Measurements from ENCODE around the gene EARS2.

The EARS2 gene

GRCh38 chr16:23528644-23529310 lies 28.4 kb downstream of the EARS2 start:
- DNase-seq (ENCODE audit: insufficient read length, low spot score) (no peak), FAIRE-seq (no peak)

GRCh38 chr16:23527961-23528643 lies 29.0 kb downstream of the EARS2 start:
- DNase-seq (ENCODE audit: insufficient read length, low spot score) (no peak), FAIRE-seq (no peak)
- no peak for TF ChIP-seq POLR2A (IDR thresholded peaks at IDR 0.05; ENCODE audit: low read depth, low read length)

More at GRCh38 chr16:23528644-23529310, 28.4 kb downstream of the EARS2 start:
- TF ChIP-seq POLR2A (IDR thresholded peaks at IDR 0.05; ENCODE audit: low read depth, low read length): no peak

- FAIRE-seq (no peak), DNase-seq (ENCODE audit: insufficient read length, low spot score) (no peak)
- TF ChIP-seq POLR2A (IDR thresholded peaks at IDR 0.05; ENCODE audit: low read depth, low read length): no peak
Measured at GRCh38 chr16:23524886-23525285, 32.3 kb downstream of the EARS2 start.

GRCh38 chr16:23523876-23524385 lies 33.2 kb downstream of the EARS2 start:
- DNase-seq (ENCODE audit: insufficient read length, low spot score) (no peak), FAIRE-seq (no peak)
- TF ChIP-seq POLR2A (IDR thresholded peaks at IDR 0.05; ENCODE audit: low read depth, low read length): no peak

- FAIRE-seq (no peak), DNase-seq (ENCODE audit: insufficient read length, low spot score) (no peak)
Measured at GRCh38 chr16:23523321-23523720, 33.8 kb downstream of the EARS2 start.

GRCh38 chr16:23521965-23522364 lies 35.2 kb downstream of the EARS2 start:
- FAIRE-seq: no peak
- DNase-seq (ENCODE audit: insufficient read length, low spot score): no peak
- TF ChIP-seq POLR2A (IDR thresholded peaks at IDR 0.05; ENCODE audit: low read depth, low read length): no peak

More at GRCh38 chr16:23523321-23523720, 33.8 kb downstream of the EARS2 start:
- no peak for TF ChIP-seq POLR2A (IDR thresholded peaks at IDR 0.05; ENCODE audit: low read depth, low read length)

GRCh38 chr16:23521037-23521743 lies 36.0 kb downstream of the EARS2 start:
- FAIRE-seq (no peak), DNase-seq (ENCODE audit: insufficient read length, low spot score) (no peak)
- TF ChIP-seq POLR2A (IDR thresholded peaks at IDR 0.05; ENCODE audit: low read depth, low read length): no peak

- DNase-seq (ENCODE audit: insufficient read length, low spot score): no peak
- FAIRE-seq: no peak
- no peak for TF ChIP-seq POLR2A (IDR thresholded peaks at IDR 0.05; ENCODE audit: low read depth, low read length)
Measured at GRCh38 chr16:23520500-23520899, 36.6 kb downstream of the EARS2 start.

GRCh38 chr16:23519282-23519681 lies 37.9 kb downstream of the EARS2 start:
- FAIRE-seq (no peak), DNase-seq (ENCODE audit: insufficient read length, low spot score) (no peak)

GRCh38 chr16:23518435-23518891 lies 38.7 kb downstream of the EARS2 start:
- no peak for FAIRE-seq
- no peak for DNase-seq (ENCODE audit: insufficient read length, low spot score)
- no peak for TF ChIP-seq POLR2A (IDR thresholded peaks at IDR 0.05; ENCODE audit: low read depth, low read length)

More at GRCh38 chr16:23519282-23519681, 37.9 kb downstream of the EARS2 start:
- no peak for TF ChIP-seq POLR2A (IDR thresholded peaks at IDR 0.05; ENCODE audit: low read depth, low read length)

GRCh38 chr16:23516366-23517137 lies 40.6 kb downstream of the EARS2 start:
- DNase-seq (ENCODE audit: insufficient read length, low spot score) (no peak), FAIRE-seq (no peak)
- no peak for TF ChIP-seq POLR2A (IDR thresholded peaks at IDR 0.05; ENCODE audit: low read depth, low read length)

- FAIRE-seq (no peak), DNase-seq (ENCODE audit: insufficient read length, low spot score) (no peak)
- TF ChIP-seq POLR2A (IDR thresholded peaks at IDR 0.05; ENCODE audit: low read depth, low read length): no peak
Measured at GRCh38 chr16:23515881-23516280, 41.3 kb downstream of the EARS2 start.

GRCh38 chr16:23514381-23515152 lies 42.6 kb downstream of the EARS2 start:
- DNase-seq (ENCODE audit: insufficient read length, low spot score): no peak
- TF ChIP-seq POLR2A (IDR thresholded peaks at IDR 0.05; ENCODE audit: low read depth, low read length): no peak
- FAIRE-seq: no peak

All from H54 (cell line).